GM12872 (cell line): ENCODE measurements around the gene TEKT2.

Experiments
- CTCF ChIP-seq: IDR thresholded peaks from 3 replicates; pipeline ENCODE4 v1.5.1; 2011; ENCODE audit warnings: low read depth, mild to moderate bottlenecking, low read length, moderate library complexity; ENCODE audit not compliant: insufficient read depth

TEKT2 gene

GRCh38 chr1:36081926-36082485 is 1.9 kb upstream of the TEKT2 start:
- no peak for TF ChIP-seq CTCF

- TF ChIP-seq CTCF, result no peak
These were observed 675 bp upstream of the TEKT2 start for GRCh38 chr1:36083219-36083618.

GRCh38 chr1:36084497-36085115 is 712 bp downstream of the TEKT2 start:
- no peak for TF ChIP-seq CTCF

GRCh38 chr1:36085126-36085525 is 1.2 kb downstream of the TEKT2 start:
- no peak for TF ChIP-seq CTCF

GRCh38 chr1:36085686-36086526 is 2.0 kb downstream of the TEKT2 start:
- no peak for TF ChIP-seq CTCF

- no peak for TF ChIP-seq CTCF
These were observed 2.8 kb downstream of the TEKT2 start for GRCh38 chr1:36086529-36087232.

GRCh38 chr1:36087233-36088123 is 3.6 kb downstream of the TEKT2 start:
- TF ChIP-seq CTCF, result no peak
